ENCODE results near the gene ZC3HAV1L. TPM values are rescaled to one million over a fixed set of nuclear protein-coding genes. Genes with fewer than 3 reads are reported as not detected.

ZC3HAV1L gene
- total and polyA plus RNA-seq, 2 of the 8 experiments (the other 6 are each of a cell fraction or from before 2014, with no cell fraction given): 5.2 to 7.0 TPM

DNA sequence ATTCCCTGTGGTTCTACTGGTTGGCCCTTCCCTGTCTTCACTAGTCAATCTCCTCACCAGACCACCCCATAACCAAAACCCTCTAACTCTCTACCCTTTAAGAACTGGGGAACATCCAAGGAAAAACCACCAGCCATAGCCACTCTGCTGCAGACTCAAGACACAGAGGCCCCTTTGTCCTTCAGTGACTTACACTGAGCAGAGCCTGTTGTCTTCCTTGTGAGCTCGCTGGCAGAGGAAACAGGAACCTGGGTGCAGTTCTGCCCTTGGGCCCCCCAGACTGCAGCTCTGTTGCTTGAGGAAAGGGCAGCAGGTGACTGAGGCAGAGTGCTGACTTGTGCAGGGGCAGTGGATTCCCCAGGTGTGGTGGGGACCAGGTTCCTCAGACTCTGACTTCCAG, 43.1 kb upstream of the ZC3HAV1L start (continued):
- TF ChIP-seq ATF3 (IDR thresholded peaks at IDR 0.05; ENCODE audit: insufficient read depth, low read depth, low read length) (no peak), POLR2AphosphoS5 (IDR thresholded peaks at IDR 0.05; ENCODE audit: low read depth, low read length) (no peak), TEAD4 (IDR thresholded peaks at IDR 0.05; ENCODE audit: low read depth, low read length) (no peak)
